NCI-H2081 (cell line): ENCODE measurements around the gene MMP24.
"Not testable (repeated sequence)": the region's sequence is repeated elsewhere in the genome, so short reads cannot be mapped to it uniquely, and the experiment has no call there.

Experiments
- DNase-seq, 2 experiments: peaks; one replicate each; lab custom pipeline; 2025; lab: John Stamatoyannopoulos, UW

The MMP24 gene

DNA sequence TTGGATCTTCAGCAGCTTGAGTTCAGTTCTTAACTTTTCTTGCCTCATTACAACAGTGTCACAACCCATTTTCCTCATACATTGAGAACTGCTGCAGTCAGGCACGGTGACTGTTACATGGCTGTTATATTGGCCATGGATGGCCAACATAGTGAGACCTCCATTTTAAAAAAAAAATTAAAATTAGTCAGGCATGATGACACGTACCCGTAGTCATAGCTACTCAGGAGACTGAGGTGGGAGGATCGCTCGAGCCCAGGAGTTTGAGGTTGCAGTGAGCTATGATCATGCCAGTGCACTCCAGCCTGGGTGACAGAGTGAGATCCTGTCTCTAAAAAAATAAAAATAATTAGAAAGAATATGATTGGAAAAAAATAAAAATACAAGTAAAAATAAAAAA, 9.9 kb upstream of the MMP24 start:
- no peak for DNase-seq

DNA sequence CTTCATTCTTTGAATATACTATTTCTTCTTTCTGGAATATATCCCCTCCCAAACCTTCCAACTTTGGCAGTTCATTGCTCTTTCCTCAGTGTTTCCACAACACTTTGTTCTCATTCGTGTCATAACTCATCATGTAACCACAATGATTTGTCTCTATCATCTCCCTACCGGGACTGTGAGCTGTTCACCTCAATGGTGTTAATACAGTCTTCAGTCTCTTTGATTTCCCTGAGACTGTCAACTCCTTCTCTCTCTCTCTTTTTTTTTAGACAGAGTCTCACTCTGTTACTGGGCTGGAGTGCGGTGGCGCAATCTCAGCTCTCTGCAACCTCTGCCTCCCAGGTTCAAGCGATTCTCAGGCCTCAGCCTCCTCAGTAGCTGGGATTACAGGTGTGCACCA, 2.5 kb upstream of the MMP24 start:
- DNase-seq = no peak

DNA sequence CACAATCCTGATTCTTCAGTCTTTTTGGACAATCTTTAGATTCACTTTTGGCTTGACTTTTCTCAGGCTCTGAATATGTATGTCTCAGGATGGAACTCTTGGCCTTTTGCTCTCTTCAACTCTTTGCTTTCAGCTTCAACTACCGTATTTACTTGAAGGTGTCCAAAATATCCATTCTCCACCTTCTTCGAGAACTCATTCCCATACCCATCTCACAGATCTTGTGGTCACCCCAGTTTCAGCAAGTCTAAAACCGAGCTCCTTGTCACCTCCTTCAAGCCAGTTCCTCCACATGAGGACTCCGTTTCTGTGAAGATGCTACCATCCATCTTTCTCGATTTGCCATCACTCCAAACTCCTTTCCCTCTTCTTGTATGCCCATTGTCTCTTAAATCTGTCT, 2.0 kb upstream of the MMP24 start:
- no peak for DNase-seq

DNA sequence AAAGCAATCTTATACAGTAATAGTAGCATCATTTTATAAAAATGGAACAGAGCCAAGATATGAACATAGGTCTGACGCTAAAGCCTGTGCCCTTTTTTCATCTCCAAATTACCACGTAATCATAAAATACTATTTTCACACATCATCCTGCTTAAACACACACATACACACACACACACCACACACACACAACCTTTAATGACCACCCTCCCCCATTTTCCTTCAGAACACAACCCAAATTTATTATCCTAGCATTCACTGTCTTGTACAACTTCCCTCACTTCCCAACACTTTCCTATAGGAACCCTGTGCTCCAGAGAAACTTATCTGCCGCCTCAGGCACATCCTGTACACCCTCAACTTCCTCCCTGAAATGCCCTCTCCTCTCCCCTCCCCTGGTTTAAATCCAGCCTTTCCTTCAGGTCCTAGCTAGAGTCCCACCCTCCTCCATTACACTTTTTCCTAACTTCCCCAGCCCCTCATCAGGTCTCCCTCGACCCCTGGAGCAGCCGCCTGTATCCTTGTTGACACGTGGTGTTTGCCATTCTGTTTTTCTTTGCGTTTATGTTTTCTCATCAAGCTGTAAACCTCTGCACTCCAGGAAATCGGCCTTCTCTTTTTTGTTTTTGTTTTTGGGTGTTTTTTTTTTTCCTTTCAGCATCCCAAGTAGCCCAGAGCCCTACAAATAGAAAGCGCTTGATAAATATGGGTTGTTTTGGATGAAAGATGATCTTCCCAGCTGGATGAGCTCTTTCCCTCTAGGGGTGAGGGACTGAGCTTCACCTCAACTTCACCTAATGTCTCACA, 968 bp upstream of the MMP24 start:
- DNase-seq = no peak

DNA sequence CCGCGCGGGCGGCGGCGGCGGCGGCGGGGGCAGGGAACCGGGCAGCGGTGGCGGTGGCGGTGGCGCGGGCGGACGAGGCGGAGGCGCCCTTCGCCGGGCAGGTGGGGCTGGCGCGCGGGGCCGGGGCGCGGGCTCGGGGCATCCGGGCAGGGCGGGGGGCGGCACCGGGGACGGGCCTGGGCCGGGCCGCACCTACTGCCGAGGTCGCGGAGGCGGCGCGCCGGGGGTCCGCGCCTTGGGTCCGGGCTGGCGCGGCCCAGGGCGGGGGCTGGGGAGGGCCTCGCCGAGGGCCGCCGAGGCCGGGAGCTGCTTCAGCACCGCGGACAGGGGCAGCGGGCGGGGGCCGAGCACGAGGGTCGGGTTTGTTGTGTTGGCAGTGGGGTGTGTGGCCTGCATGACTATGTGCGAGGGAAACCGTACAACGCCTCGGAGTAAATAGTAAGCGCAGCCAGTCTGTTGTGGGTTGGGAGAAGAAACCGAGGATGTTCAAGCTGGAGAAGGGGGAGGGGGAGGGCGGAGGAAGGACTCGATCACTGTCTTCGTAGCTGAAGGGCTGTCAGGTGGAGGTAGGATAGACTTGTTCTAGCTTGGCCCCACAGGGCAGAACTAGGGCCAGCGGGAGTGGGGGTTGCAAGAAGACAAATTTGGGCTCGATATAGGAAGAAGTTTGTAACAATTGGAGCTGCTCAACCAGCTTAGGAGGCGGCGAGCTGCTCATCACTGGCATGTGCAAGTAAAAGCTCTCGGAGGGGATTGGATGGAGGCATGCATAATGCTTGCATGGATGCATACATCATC, 593 bp downstream of the MMP24 start:
- peak; percentile 15 to 36 for DNase-seq

DNA sequence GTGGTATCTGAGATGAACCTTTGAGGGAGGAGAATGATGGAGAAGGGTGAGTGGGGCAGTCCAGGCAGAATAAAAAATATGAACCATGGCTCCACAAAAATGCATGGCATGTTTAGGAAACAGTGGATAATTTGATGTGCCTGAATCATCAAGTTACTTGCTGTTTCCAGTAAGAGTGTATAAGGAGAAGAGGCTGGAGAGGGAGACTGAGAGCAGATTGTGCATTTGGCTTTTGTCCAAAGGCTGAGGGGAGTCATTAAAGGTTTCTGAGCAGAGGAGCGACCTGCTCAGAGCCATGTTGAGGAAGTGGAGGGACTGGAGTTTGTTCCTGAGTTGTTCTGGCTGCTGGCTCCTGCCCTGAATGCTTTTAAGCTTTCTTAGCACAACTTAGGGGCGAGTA, 6.1 kb downstream of the MMP24 start:
- no peak for DNase-seq

DNA sequence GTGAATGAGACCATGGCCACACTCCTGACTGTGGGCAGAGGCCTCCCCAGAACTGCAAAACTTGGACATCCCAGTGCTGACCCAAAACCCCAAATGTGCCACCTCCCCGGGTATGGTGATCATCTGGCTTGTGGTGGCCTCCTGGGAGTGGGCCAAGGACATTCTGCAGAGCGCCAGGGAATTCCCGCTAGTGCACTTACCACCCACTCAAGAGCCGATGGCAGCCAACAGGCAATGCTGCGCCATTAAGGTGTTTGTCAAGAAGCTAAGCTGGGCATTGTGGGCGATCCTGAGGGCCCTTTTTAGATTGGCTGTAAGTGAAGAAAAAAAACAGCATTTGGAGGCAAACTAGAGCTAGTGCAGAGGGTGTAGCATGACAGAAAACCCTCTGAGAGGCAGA, 9.4 kb downstream of the MMP24 start:
- no peak for DNase-seq

DNA sequence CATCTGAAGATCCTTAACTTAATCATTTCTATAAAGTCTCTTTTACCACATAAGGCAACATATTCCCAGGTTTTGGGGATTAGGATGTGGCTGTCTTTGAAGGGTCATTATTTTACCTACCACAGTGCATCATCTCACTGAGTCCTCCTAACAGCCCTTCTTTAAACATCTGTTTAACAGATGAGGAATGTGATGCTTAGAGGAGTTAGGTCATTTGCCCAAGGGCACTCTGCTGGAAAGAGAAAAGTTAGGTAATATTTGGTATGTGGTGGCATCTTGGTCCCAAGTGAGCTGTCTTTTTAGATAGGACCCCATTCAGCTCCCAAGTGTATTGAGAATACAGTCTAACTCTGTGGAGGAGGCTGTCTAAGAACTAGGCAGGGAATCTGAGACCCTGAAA, 11.0 kb downstream of the MMP24 start:
- DNase-seq = no peak

DNA sequence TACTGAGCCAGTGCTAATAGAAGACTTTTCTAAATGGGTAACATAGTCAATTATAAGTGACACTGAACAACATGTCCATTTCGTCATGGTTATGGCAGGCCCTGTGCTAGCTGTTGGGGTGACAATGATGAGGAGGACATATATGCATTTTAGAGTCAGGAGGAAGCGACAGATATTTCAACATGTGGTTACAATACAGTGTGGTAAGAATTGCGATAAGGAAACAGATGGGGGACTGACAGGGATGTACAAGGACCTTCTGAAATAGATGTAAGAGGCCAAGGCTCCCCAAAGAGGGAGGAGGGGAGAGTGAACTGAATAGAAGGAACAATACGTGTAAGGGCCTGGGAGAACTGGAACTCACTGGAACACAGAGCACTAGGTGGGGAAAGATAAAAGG, 11.7 kb downstream of the MMP24 start:
- DNase-seq = no peak

GRCh38 chr20:35238735-35239134, 12.2 kb downstream of the MMP24 start:
- DNase-seq = no peak

- DNase-seq = no peak
These were observed 13.8 kb downstream of the MMP24 start for GRCh38 chr20:35240083-35240810.

GRCh38 chr20:35240811-35241293, 14.4 kb downstream of the MMP24 start:
- no peak for DNase-seq

DNA sequence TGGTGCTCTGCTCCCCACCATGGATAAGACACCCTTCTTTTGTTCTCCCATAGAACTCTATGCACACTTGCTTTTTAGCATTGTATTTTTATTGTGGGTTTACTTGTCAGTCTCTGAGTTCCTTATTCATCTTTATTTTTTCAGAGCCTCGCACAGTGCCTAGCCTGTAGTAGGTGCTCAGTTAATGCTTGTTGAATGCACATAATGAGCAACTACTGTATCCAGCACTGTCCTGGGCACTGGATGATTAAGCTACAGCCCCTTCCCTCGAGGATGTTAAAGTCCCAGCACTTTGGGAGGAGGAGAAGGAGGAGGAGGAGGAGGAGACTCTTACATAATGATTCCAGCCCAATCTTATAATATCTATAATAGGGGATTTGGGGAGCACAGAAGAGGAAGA, 16.8 kb downstream of the MMP24 start:
- no peak for DNase-seq

GRCh38 chr20:35243986-35244385, 17.5 kb downstream of the MMP24 start:
- peak; percentile 43 to 48 for DNase-seq

- DNase-seq = no peak
These were observed 20.2 kb downstream of the MMP24 start for GRCh38 chr20:35246723-35247122.

- DNase-seq = no peak
These were observed 22.4 kb downstream of the MMP24 start for GRCh38 chr20:35248641-35249475.

DNA sequence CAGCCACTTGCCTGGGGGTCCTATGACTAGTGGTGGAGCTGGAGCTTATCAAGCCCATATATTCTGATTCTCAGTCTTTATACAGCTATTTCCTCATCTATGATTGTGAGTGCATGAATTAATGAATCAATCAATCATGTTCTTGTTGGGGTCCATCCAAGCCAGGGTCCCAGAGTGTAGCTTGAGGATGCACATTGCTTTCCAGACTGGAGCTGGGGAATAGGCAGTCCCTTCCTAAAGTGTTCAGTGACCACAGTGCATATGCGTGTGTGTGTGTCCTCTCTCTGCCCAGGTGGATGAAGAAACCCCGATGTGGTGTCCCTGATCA, 25.1 kb downstream of the MMP24 start:
- DNase-seq = no peak

DNA sequence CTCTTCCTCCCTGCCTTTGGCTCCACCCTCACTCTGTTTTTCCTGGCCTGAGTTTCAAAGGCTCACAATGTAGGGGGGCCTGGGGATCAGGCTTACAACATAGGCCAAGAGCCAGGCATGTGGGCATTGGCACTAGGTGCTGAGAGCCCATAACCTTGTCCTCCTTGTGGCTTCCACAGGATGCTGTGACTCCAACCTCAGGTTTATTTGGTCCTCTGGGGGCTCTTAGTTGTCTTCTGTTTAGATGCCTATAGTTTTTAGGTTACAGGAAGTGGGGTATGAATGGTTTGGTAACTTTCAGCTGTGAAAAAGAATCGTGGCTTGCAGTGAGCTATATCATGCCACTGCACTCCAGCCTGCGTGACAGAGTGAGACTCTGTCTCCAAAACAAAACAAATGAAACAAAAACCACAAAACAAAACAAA, 25.6 kb downstream of the MMP24 start:
- DNase-seq = no peak

DNA sequence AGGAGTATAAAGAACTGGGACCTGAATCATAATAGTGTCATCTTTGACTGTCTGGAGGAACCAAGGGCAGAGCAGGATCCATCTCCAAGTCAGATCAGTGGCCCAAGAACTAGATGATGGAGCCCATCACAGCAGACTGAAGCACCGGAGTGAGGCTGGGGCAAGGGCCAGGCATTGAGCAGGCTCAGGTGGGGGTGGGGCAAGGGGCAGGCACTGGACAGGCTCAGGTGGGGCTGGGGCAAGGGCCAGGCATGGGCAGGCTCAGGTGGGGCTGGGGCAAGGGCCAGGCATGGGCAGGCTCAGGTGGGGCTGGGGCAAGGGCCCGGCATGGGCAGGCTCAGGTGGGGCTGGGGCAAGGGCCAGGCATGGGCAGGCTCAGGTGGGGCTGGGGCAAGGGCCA, 26.1 kb downstream of the MMP24 start:
- DNase-seq = not testable (repeated sequence)

DNA sequence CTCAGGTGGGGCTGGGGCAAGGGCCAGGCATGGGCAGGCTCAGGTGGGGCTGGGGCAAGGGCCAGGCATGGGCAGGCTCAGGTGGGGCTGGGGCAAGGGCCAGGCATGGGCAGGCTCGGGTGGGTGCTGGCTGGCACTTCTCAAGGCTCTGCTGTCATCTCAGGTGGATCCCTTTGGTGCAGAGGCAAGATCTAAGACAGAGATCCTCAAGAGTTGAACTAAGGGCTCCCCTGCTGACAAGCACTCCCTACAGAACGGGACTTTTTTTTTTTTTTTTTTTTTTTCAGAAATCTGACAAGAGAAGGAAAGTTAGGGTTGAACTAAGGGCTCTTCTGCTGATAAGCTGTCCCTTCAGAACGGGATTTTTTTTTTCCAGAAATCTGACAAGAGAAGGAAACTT, 26.5 kb downstream of the MMP24 start:
- DNase-seq = no peak

DNA sequence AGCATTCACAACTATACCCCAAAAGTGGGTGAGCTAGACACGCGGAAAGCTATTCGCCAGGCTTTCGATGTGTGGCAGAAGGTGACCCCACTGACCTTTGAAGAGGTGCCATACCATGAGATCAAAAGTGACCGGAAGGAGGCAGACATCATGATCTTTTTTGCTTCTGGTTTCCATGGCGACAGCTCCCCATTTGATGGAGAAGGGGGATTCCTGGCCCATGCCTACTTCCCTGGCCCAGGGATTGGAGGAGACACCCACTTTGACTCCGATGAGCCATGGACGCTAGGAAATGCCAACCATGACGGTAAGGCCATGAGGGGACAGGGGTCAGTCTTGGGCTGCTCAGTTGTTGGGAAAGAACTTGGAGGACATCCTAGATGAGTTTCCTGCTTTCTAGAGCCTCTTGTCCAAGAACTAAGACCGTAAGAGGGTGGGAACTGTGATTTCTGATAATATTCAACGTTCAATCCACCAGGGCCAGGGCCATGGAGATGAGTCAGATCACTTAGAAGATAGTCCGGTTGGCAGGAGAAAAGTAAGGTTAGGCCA, 28.0 kb downstream of the MMP24 start:
- no peak for DNase-seq
